HCT116 (cell line): ENCODE results near the gene ASB6. TPM values are rescaled to one million over a fixed set of nuclear protein-coding genes. Genes with fewer than 3 reads are reported as not detected.

ENCODE experiments used
- ATAC-seq: fragments of 200-7000 bp; cut with Tn5 transposase; 2 replicates; pipeline ENCODE4 v1.9.1; 2020; ENCODE audit warnings: mild to moderate bottlenecking, moderate library complexity
- BruUV-seq: library from RNA; stranded (reverse); fragments of 400-500 nt; replicated peaks from 2 replicates; lab custom pipeline; 2021; lab: Mats Ljungman, UMichigan
- CTCF ChIA-PET: fragments of 300-600 bp; sonication (Branson Sonifier 250); formaldehyde crosslinking; loops from one replicate; lab custom pipeline; 2021; ENCODE audit warnings: antibody characterized with exemption; lab: Charles Lee
- POLR2A ChIA-PET: fragments of 300-600, 350-600 bp; sonication (Branson Sonifier 250); formaldehyde crosslinking; loops from one replicate; lab custom pipeline; 2021; ENCODE audit warnings: antibody characterized with exemption; lab: Charles Lee
- RAD21 ChIA-PET, 2 experiments: fragments of 300-600 bp; sonication (Branson Sonifier 250); formaldehyde crosslinking; loops; one replicate each; lab custom pipeline; 2023; ENCODE audit warnings: low total read pairs in 2 of 2; ENCODE audit not compliant: uncharacterized antibody in 2 of 2, unreplicated experiment in 2 of 2, low non-redundant PET in 1 of 2; lab: Charles Lee
- DNase-seq: peaks from one replicate; pipeline ENCODE4 v3.0.0-alpha.2; 2010; ENCODE audit warnings: low read depth, low spot score
- H2AFZ ChIP-seq: fragments of 200-600 bp; shearing (Covaris generic), sonication (generic); 2 replicates; pipeline ENCODE4 v1.6.1; 2017; ENCODE audit warnings: low read depth, mixed run types, mixed read lengths, antibody characterized with exemption, low read length; ENCODE audit not compliant: poor library complexity, severe bottlenecking
- H3K27ac ChIP-seq: 2 replicates; pipeline ENCODE4 v1.5.1; 2012; ENCODE audit warnings: low read depth, low read length
- H3K27me3 ChIP-seq: fragments of 200-600 bp; sonication (generic); 2 replicates; pipeline ENCODE4 v1.6.1; 2016; ENCODE audit warnings: mixed run types, low read length, mixed read lengths; ENCODE audit not compliant: insufficient read depth
- H3K36me3 ChIP-seq, 2 experiments: fragments of 200-500 bp in 1 of 2; fragments of 200-600 bp in 1 of 2; sonication (Bioruptor generic) in 1 of 2; sonication (generic) in 1 of 2; 2 replicates each; pipeline versions ENCODE4 v1.5.1 to v1.6.1; 2014 to 2016; ENCODE audit warnings: low read length in 2 of 2, inconsistent platforms in 1 of 2, mixed read lengths in 1 of 2, mixed run types in 1 of 2; ENCODE audit not compliant: insufficient read depth in 2 of 2, control insufficient read depth in 1 of 2
- H3K4me1 ChIP-seq, 2 experiments: fragments of 200-600 bp in 1 of 2; sonication (generic) in 1 of 2; 2 replicates each; pipeline versions ENCODE4 v1.5.1 to v1.6.1; 2012 to 2017; ENCODE audit warnings: low read length in 2 of 2, inconsistent platforms in 1 of 2, mild to moderate bottlenecking in 1 of 2, mixed read lengths in 1 of 2, mixed run types in 1 of 2, moderate library complexity in 1 of 2; ENCODE audit not compliant: insufficient read depth in 2 of 2, control insufficient read depth in 1 of 2
- H3K4me2 ChIP-seq: fragments of 200-600 bp; sonication (generic); 2 replicates; pipeline ENCODE4 v1.6.1; 2017; ENCODE audit warnings: mixed run types, low read length, mixed read lengths
- H3K4me3 ChIP-seq, 2 experiments: fragments of 200-600 bp in 1 of 2; sonication (generic) in 1 of 2; replicated peaks in 1 of 2; 2 replicates each; pipeline ENCODE4 v1.5.1; 2011 to 2016; ENCODE audit warnings: low read length in 2 of 2, control low read depth in 1 of 2, low read depth in 1 of 2, mild to moderate bottlenecking in 1 of 2, mixed read lengths in 1 of 2, mixed run types in 1 of 2
- H3K79me2 ChIP-seq: fragments of 200-600 bp; sonication (generic); 2 replicates; pipeline ENCODE4 v1.6.1; 2017; ENCODE audit warnings: mild to moderate bottlenecking, mixed run types, low read length, moderate library complexity, mixed read lengths; ENCODE audit not compliant: insufficient read depth
- H3K9ac ChIP-seq: fragments of 200-600 bp; sonication (generic); 2 replicates; pipeline ENCODE4 v1.6.1; 2016; ENCODE audit warnings: low read length, mixed read lengths
- H3K9me2 ChIP-seq: fragments of 200-600 bp; sonication (generic), shearing (Covaris generic); 2 replicates; pipeline ENCODE4 v1.6.1; 2017; ENCODE audit warnings: mixed run types, mild to moderate bottlenecking, moderate library complexity; ENCODE audit not compliant: insufficient read depth
- H3K9me3 ChIP-seq, 2 experiments: fragments of 200-500 bp in 1 of 2; fragments of 200-600 bp in 1 of 2; sonication (Bioruptor generic) in 1 of 2; sonication (generic) in 1 of 2; 2 replicates each; pipeline ENCODE4 v1.6.1; 2014 to 2017; ENCODE audit warnings: low read length in 2 of 2, mixed read lengths in 2 of 2, inconsistent platforms in 1 of 2, low read depth in 1 of 2, mild to moderate bottlenecking in 1 of 2, mixed run types in 1 of 2, moderate library complexity in 1 of 2; ENCODE audit not compliant: control insufficient read depth in 1 of 2, insufficient read depth in 1 of 2
- H4K20me1 ChIP-seq: fragments of 200-600 bp; sonication (generic), shearing (Covaris generic); 2 replicates; pipeline ENCODE4 v1.6.1; 2017; ENCODE audit warnings: mixed run types, mild to moderate bottlenecking, moderate library complexity; ENCODE audit not compliant: insufficient read depth
- CBX3 ChIP-seq: IDR thresholded peaks from 2 replicates; pipeline ENCODE4 v1.6.1; 2012; ENCODE audit warnings: low read depth
- CEBPB ChIP-seq: IDR thresholded peaks from 2 replicates; pipeline ENCODE4 v1.6.1; 2012; ENCODE audit warnings: low read depth
- EGR1 ChIP-seq: IDR thresholded peaks from 2 replicates; pipeline ENCODE4 v1.6.1; 2012; ENCODE audit warnings: low read depth
- ELF1 ChIP-seq: IDR thresholded peaks from 2 replicates; pipeline ENCODE4 v1.6.1; 2012; ENCODE audit warnings: low read depth, borderline replicate concordance
- EZH2 ChIP-seq: fragments of 200-600 bp; sonication (generic); IDR thresholded peaks from 2 replicates; pipeline ENCODE4 v1.6.1; 2017; ENCODE audit warnings: antibody characterized with exemption, mixed run types
- EZH2phosphoT487 ChIP-seq: fragments of 200-600 bp; IDR thresholded peaks from 2 replicates; pipeline ENCODE4 v1.6.1; 2018; ENCODE audit warnings: antibody characterized with exemption, borderline replicate concordance
- FOSL1 ChIP-seq: IDR thresholded peaks from 2 replicates; pipeline ENCODE4 v1.6.1; 2012; ENCODE audit warnings: low read depth
- JUND ChIP-seq: IDR thresholded peaks from 2 replicates; pipeline ENCODE4 v1.6.1; 2012
- POLR2A ChIP-seq: IDR thresholded peaks from 2 replicates; pipeline ENCODE4 v1.7.0; 2011; ENCODE audit warnings: borderline replicate concordance; ENCODE audit not compliant: insufficient read depth, insufficient read length; ENCODE audit errors: extremely low read depth
- POLR2AphosphoS5 ChIP-seq: IDR thresholded peaks from 2 replicates; pipeline ENCODE4 v1.6.1; 2011; ENCODE audit warnings: mild to moderate bottlenecking, low read depth, low read length, moderate library complexity
- RAD21 ChIP-seq: IDR thresholded peaks from 2 replicates; pipeline ENCODE4 v1.6.1; 2012; ENCODE audit warnings: low read depth, mild to moderate bottlenecking
- SIN3A ChIP-seq: IDR thresholded peaks from 2 replicates; pipeline ENCODE4 v1.6.1; 2012; ENCODE audit warnings: low read depth
- SP1 ChIP-seq: IDR thresholded peaks from 2 replicates; pipeline ENCODE4 v1.6.1; 2012; ENCODE audit warnings: low read depth
- SRF ChIP-seq: IDR thresholded peaks from 2 replicates; pipeline ENCODE4 v1.6.1; 2012; ENCODE audit warnings: low read depth
- TCF7L2 ChIP-seq: IDR thresholded peaks from 2 replicates; pipeline ENCODE4 v1.7.0; 2011; ENCODE audit warnings: borderline replicate concordance, inconsistent platforms; ENCODE audit not compliant: insufficient read depth, insufficient read length; ENCODE audit errors: extremely low read depth
- YY1 ChIP-seq: IDR thresholded peaks from 2 replicates; pipeline ENCODE4 v1.6.1; 2011; ENCODE audit warnings: low read length, low read depth, moderate library complexity, mild to moderate bottlenecking; ENCODE audit not compliant: insufficient replicate concordance; ENCODE audit errors: extremely low read depth
- ZFX ChIP-seq: fragments of 450-650 bp; IDR thresholded peaks from 2 replicates; pipeline ENCODE4 v1.6.1; 2017
- intact Hi-C: fragments of 100-400 bp; cut with micrococcal nuclease; formaldehyde crosslinking; loops from 2 replicates; pipeline ENCODE4 v1.10.0; 2022
- total RNA-seq: library from RNA; stranded (reverse); gene quantifications from one replicate; pipeline ENCODE4 v1.2.1, GENCODE V29; 2021; ENCODE audit not compliant: unreplicated experiment
- TF ChIP-seq, protein P1 (sequence below): IDR thresholded peaks from 2 replicates; pipeline ENCODE4 v1.6.1; 2012
- TF ChIP-seq, protein P2 (sequence below): IDR thresholded peaks from 2 replicates; pipeline ENCODE4 v1.6.1; 2011; ENCODE audit warnings: mild to moderate bottlenecking, low read length, moderate library complexity; ENCODE audit not compliant: insufficient replicate concordance; ENCODE audit errors: extremely low read depth
- TF ChIP-seq, protein P3 (sequence below): IDR thresholded peaks from 2 replicates; pipeline ENCODE4 v1.6.1; 2012; ENCODE audit warnings: low read depth

ASB6 gene
- total RNA-seq, 1 experiment from 2014 or later: 21.6 TPM

DNA sequence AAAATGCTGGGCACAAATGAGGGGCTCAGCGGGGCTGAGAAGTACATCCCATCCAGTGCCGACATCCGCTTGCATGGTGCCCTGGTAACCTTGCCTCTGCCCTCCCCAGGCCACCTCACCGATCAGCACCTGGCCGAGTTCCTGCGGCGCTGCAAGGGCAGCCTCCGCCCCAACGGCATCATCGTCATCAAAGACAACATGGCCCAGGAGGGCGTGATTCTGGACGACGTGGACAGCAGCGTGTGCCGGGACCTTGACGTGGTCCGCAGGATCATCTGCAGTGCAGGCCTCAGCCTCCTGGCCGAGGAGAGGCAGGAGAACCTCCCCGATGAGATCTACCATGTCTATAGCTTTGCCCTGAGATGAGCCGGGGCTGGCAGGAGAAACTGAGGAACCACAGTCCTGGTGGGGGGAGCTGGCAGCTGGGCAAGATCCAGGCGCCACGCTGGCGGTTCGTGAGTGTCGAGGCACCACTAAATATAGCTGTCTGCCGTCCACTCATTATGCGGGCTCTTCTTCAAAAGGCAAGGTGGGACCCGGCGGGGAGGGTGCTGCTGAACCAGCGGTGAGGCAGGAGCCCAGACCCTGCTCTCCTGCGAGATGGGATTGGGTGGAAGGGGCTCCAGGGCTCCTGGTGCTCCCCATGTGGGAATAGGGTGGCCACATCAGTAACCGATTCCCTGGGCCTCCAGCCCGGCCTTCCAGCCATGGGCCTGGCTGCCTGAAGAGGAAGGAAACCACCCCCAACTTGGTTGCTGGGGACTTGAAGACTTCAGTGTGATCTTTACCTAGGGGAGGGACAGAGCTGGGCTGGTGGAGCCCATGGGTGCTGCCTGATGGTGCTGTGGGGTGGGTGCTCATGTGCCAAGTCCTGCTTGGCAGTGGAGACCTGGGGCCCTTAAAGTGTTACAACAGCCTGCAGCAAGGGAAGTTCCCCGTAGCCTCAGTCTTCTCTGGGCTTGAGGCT lies 6.6 kb downstream of the ASB6 start:
- Histone ChIP-seq H3K79me2 (peaks cover 83% of the 10 kb centered on the region), H3K9ac (no peak overlapping the region), H3K27ac (no peak overlapping the region)
- no peak for DNase-seq
- TF ChIP-seq EZH2: no peak
- no peak for TF ChIP-seq YY1
- TF ChIP-seq TCF7L2: no peak
- no peak for TF ChIP-seq EGR1
- no peak for TF ChIP-seq FOSL1
- no peak for TF ChIP-seq SIN3A
- TF ChIP-seq, protein P1, sequence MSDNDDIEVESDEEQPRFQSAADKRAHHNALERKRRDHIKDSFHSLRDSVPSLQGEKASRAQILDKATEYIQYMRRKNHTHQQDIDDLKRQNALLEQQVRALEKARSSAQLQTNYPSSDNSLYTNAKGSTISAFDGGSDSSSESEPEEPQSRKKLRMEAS: no peak
- no peak for TF ChIP-seq RAD21
- TF ChIP-seq, protein P2, sequence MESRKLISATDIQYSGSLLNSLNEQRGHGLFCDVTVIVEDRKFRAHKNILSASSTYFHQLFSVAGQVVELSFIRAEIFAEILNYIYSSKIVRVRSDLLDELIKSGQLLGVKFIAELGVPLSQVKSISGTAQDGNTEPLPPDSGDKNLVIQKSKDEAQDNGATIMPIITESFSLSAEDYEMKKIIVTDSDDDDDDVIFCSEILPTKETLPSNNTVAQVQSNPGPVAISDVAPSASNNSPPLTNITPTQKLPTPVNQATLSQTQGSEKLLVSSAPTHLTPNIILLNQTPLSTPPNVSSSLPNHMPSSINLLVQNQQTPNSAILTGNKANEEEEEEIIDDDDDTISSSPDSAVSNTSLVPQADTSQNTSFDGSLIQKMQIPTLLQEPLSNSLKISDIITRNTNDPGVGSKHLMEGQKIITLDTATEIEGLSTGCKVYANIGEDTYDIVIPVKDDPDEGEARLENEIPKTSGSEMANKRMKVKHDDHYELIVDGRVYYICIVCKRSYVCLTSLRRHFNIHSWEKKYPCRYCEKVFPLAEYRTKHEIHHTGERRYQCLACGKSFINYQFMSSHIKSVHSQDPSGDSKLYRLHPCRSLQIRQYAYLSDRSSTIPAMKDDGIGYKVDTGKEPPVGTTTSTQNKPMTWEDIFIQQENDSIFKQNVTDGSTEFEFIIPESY: no peak
- TF ChIP-seq SP1: no peak
- no peak for TF ChIP-seq POLR2AphosphoS5
- TF ChIP-seq, protein P3, sequence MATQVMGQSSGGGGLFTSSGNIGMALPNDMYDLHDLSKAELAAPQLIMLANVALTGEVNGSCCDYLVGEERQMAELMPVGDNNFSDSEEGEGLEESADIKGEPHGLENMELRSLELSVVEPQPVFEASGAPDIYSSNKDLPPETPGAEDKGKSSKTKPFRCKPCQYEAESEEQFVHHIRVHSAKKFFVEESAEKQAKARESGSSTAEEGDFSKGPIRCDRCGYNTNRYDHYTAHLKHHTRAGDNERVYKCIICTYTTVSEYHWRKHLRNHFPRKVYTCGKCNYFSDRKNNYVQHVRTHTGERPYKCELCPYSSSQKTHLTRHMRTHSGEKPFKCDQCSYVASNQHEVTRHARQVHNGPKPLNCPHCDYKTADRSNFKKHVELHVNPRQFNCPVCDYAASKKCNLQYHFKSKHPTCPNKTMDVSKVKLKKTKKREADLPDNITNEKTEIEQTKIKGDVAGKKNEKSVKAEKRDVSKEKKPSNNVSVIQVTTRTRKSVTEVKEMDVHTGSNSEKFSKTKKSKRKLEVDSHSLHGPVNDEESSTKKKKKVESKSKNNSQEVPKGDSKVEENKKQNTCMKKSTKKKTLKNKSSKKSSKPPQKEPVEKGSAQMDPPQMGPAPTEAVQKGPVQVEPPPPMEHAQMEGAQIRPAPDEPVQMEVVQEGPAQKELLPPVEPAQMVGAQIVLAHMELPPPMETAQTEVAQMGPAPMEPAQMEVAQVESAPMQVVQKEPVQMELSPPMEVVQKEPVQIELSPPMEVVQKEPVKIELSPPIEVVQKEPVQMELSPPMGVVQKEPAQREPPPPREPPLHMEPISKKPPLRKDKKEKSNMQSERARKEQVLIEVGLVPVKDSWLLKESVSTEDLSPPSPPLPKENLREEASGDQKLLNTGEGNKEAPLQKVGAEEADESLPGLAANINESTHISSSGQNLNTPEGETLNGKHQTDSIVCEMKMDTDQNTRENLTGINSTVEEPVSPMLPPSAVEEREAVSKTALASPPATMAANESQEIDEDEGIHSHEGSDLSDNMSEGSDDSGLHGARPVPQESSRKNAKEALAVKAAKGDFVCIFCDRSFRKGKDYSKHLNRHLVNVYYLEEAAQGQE: no peak
- TF ChIP-seq POLR2A: no peak
- TF ChIP-seq JUND: no peak
- TF ChIP-seq CEBPB: no peak
- TF ChIP-seq ZFX: no peak
- no peak for TF ChIP-seq CBX3
- no peak for TF ChIP-seq ELF1
- no peak for TF ChIP-seq EZH2phosphoT487
- TF ChIP-seq SRF: no peak
- TF ChIP-seq, all 23 proteins: peak for 0
- BruUV-seq: no TSS peak
- H3K4me2 ChIP-seq: no peak overlapping the region
- H3K27me3 ChIP-seq: no peaks in the 10 kb centered on the region
- intact Hi-C loops: no loop called here
- H2AFZ ChIP-seq: no peak overlapping the region
- ChIA-PET POLR2A (no interaction called here), RAD21 (no interaction called here), CTCF (no interaction called here)
- H3K4me3 ChIP-seq: no peak overlapping the region
- H3K9me2 ChIP-seq: no peaks in the 10 kb centered on the region
- peaks cover 5% of the 10 kb centered on the region; the same call in 1 of the 2 replicates for H4K20me1 ChIP-seq
- no peak for ATAC-seq
- H3K4me1 ChIP-seq: peaks cover 2 to 3% of the 10 kb centered on the region in 2 experiments; a peak in 3 of 4 replicates
- peaks cover 39 to 59% of the 10 kb centered on the region in 2 experiments for H3K36me3 ChIP-seq
- H3K9me3 ChIP-seq: no peaks in the 10 kb centered on the region
